ENCODE data around the gene CTPS2. TPM values are rescaled to one million over a fixed set of nuclear protein-coding genes. Genes with fewer than 3 reads are reported as not detected.

The CTPS2 gene
- total RNA-seq, 2 experiments from 2014 or later: 5.6 to 6.8 TPM

DNA sequence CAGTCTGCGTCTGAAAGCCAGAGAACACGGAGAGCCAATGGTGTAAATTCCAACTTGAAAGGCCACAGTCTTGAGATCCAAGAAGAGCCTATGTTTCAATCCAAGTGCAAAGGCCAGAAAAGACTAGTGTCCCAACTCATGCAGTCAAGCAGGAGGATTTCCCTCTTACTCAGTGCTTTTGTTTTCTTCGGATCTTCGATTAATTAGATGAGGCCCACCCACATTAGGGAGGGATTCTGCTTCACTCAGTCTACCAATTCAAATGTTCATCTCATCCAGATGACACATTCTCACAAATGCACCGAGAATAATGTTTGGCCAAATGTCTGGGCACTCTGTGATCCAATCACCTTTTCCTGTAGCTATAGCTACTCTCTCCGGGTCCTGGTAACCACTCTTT lies 154.0 kb downstream of the CTPS2 start:
- CTCF ChIA-PET: no interaction called here
- Mint-ChIP-seq H3K4me3 (no peak overlapping the region), H3K27ac (no peak overlapping the region), H3K36me3 (ENCODE audit: low read depth) (no peaks in the 10 kb centered on the region), H3K4me1 (ENCODE audit: low read depth) (peaks cover 11% of the 10 kb centered on the region), H3K9me3 (no peaks in the 10 kb centered on the region), H3K27me3 (ENCODE audit: low read depth) (no peaks in the 10 kb centered on the region)
- intact Hi-C loops (cut with micrococcal nuclease): no loop called here
- DNase-seq: no peak

DNA sequence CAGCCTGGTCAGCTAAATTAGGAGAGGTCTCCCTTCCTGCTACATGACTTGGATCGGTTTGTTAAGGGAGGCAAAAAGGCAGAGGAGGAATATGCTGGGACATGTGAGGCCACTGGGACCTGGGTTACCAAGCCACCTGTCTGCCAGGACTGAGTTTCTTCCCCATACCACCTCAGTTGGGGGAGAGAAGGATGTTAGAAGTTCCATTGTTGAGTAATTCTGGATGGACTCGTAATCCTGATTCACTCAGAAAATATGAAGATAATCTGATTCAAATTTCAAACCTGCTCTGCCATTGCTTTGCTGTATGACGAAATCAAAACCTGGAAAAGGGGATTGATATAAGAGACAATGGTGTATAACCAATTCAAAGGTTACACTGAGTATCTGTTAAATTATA lies 159.9 kb downstream of the CTPS2 start:
- H3K9me3 Mint-ChIP-seq: no peaks in the 10 kb centered on the region
- intact Hi-C loops (cut with micrococcal nuclease): no loop called here
- no peak overlapping the region for H3K4me3 Mint-ChIP-seq
- no peak for DNase-seq
- no peaks in the 10 kb centered on the region for H3K27me3 Mint-ChIP-seq (ENCODE audit: low read depth)
- no peaks in the 10 kb centered on the region for H3K4me1 Mint-ChIP-seq (ENCODE audit: low read depth)
- CTCF ChIA-PET: no interaction called here
- no peak overlapping the region for H3K27ac Mint-ChIP-seq
- no peaks in the 10 kb centered on the region for H3K36me3 Mint-ChIP-seq (ENCODE audit: low read depth)

- Mint-ChIP-seq H3K27ac (no peak overlapping the region), H3K27me3 (ENCODE audit: low read depth) (no peaks in the 10 kb centered on the region), H3K9me3 (no peaks in the 10 kb centered on the region), H3K4me1 (ENCODE audit: low read depth) (no peaks in the 10 kb centered on the region), H3K36me3 (ENCODE audit: low read depth) (no peaks in the 10 kb centered on the region), H3K4me3 (no peak overlapping the region)
- intact Hi-C loops (cut with micrococcal nuclease): no loop called here
- CTCF ChIA-PET: no interaction called here
- no peak for DNase-seq
Measured at GRCh38 chrX:16547644-16548043, 164.8 kb downstream of the CTPS2 start.

DNA sequence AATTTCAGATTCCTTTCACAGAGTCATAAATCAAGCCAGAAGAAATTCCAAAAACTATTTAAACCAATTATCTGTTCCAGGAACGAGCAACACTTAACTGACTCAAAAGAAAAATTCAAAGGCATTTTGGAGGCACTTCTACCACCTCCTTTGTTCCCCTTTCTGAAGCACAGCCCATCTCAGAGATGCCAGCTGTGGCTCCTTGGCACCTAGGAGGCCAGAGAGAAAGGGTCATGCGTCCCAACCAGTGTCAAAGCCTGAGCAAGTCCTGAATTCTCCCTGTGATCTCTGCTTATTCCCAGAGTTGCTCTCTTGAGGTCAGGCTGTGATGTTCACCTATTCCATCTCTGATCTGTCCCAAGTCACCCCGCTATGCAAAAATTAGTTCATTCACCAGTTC lies 167.5 kb downstream of the CTPS2 start:
- no peak for DNase-seq
- Mint-ChIP-seq H3K9me3 (peaks cover 1% of the 10 kb centered on the region), H3K27ac (no peak overlapping the region), H3K36me3 (ENCODE audit: low read depth) (no peaks in the 10 kb centered on the region), H3K4me3 (no peak overlapping the region), H3K27me3 (ENCODE audit: low read depth) (no peaks in the 10 kb centered on the region), H3K4me1 (ENCODE audit: low read depth) (no peaks in the 10 kb centered on the region)
- intact Hi-C loops (cut with micrococcal nuclease): no loop called here
- CTCF ChIA-PET: no interaction called here

Small RNA genes within 50 kb of the gene (microRNA-seq; reads per million reads assigned to microRNA genes)
- gene MIR548AM (ENCODE audit: borderline microRNAs expressed, borderline replicate concordance): not detected

Other genes with a start within 250 kb of the CTPS2 start
- gene S100G, start 62.5 kb downstream of the CTPS2 start, total RNA-seq: not detected
- 10 to 100 TPM; 17.1 to 18.9 TPM for gene SYAP1, start 6.9 kb upstream of the CTPS2 start, total RNA-seq
- 10 to 100 TPM; 11.8 to 12.3 TPM for gene TXLNG, start 73.8 kb upstream of the CTPS2 start, total RNA-seq
- 100 to 1,000 TPM; 213 to 228 TPM for gene RBBP7, start 157.7 kb upstream of the CTPS2 start, total RNA-seq
- not detected for gene REPS2, start 234.0 kb upstream of the CTPS2 start, total RNA-seq